IPS-18c (cell line): ENCODE results near the gene ZNF385B.

Experiments used
- H3K4me3 ChIP-seq: 2 replicates; pipeline ENCODE4 v1.7.0; 2013; ENCODE audit warnings: low read depth, mild to moderate bottlenecking, low read length, moderate library complexity; ENCODE audit not compliant: insufficient read depth
- H3K9me3 ChIP-seq: one replicate; pipeline ENCODE4 v1.6.1; 2013; ENCODE audit warnings: mild to moderate bottlenecking, low read length, moderate library complexity; ENCODE audit not compliant: control insufficient read depth, insufficient read depth

The ZNF385B gene

GRCh38 chr2:179861027-179861415 is 391 bp downstream of the ZNF385B start:
- Histone ChIP-seq H3K4me3 (peak overlapping the region; percentile 84), H3K9me3 (no peaks in the 10 kb centered on the region)

GRCh38 chr2:179860255-179861026 is 971 bp downstream of the ZNF385B start:
- Histone ChIP-seq H3K9me3 (no peaks in the 10 kb centered on the region), H3K4me3 (peak overlapping the region; percentile 84)

GRCh38 chr2:179859523-179859922 is 1.9 kb downstream of the ZNF385B start:
- no peak overlapping the region for H3K4me3 ChIP-seq
- H3K9me3 ChIP-seq: no peaks in the 10 kb centered on the region

- no peaks in the 10 kb centered on the region for H3K9me3 ChIP-seq
- H3K4me3 ChIP-seq: no peak overlapping the region
These were observed 4.2 kb downstream of the ZNF385B start for GRCh38 chr2:179857236-179857635.

- Histone ChIP-seq H3K9me3 (no peaks in the 10 kb centered on the region), H3K4me3 (no peak overlapping the region)
These were observed 5.2 kb downstream of the ZNF385B start for GRCh38 chr2:179856205-179856604.

GRCh38 chr2:179855673-179856072 is 5.7 kb downstream of the ZNF385B start:
- H3K4me3 ChIP-seq: no peak overlapping the region

GRCh38 chr2:179854891-179855290 is 6.5 kb downstream of the ZNF385B start:
- H3K4me3 ChIP-seq: no peak overlapping the region
- H3K9me3 ChIP-seq: no peaks in the 10 kb centered on the region

More at GRCh38 chr2:179855673-179856072, 5.7 kb downstream of the ZNF385B start:
- H3K9me3 ChIP-seq: no peaks in the 10 kb centered on the region

- H3K4me3 ChIP-seq: no peak overlapping the region
- no peaks in the 10 kb centered on the region for H3K9me3 ChIP-seq
These were observed 8.3 kb downstream of the ZNF385B start for GRCh38 chr2:179853108-179853507.

GRCh38 chr2:179850188-179850587 is 11.2 kb downstream of the ZNF385B start:
- Histone ChIP-seq H3K9me3 (no peaks in the 10 kb centered on the region), H3K4me3 (no peak overlapping the region)

GRCh38 chr2:179849719-179850118 is 11.7 kb downstream of the ZNF385B start:
- no peak overlapping the region for H3K4me3 ChIP-seq
- H3K9me3 ChIP-seq: no peaks in the 10 kb centered on the region

GRCh38 chr2:179843541-179843940 is 17.9 kb downstream of the ZNF385B start:
- Histone ChIP-seq H3K9me3 (no peaks in the 10 kb centered on the region), H3K4me3 (no peak overlapping the region)

GRCh38 chr2:179842498-179843153 is 18.8 kb downstream of the ZNF385B start:
- no peaks in the 10 kb centered on the region for H3K9me3 ChIP-seq
- H3K4me3 ChIP-seq: no peak overlapping the region

GRCh38 chr2:179840840-179841239 is 20.6 kb downstream of the ZNF385B start:
- no peak overlapping the region for H3K4me3 ChIP-seq
- no peaks in the 10 kb centered on the region for H3K9me3 ChIP-seq

GRCh38 chr2:179837408-179837807 is 24.0 kb downstream of the ZNF385B start:
- no peaks in the 10 kb centered on the region for H3K9me3 ChIP-seq

GRCh38 chr2:179830043-179830787 is 31.2 kb downstream of the ZNF385B start:
- no peak overlapping the region for H3K4me3 ChIP-seq
- no peaks in the 10 kb centered on the region for H3K9me3 ChIP-seq

More at GRCh38 chr2:179837408-179837807, 24.0 kb downstream of the ZNF385B start:
- H3K4me3 ChIP-seq: no peak overlapping the region

- no peak overlapping the region for H3K4me3 ChIP-seq
- H3K9me3 ChIP-seq: no peaks in the 10 kb centered on the region
These were observed 35.1 kb downstream of the ZNF385B start for GRCh38 chr2:179826297-179826696.

GRCh38 chr2:179825494-179825893 is 35.9 kb downstream of the ZNF385B start:
- no peak overlapping the region for H3K4me3 ChIP-seq

GRCh38 chr2:179824961-179825360 is 36.5 kb downstream of the ZNF385B start:
- no peak overlapping the region for H3K4me3 ChIP-seq
- no peaks in the 10 kb centered on the region for H3K9me3 ChIP-seq

More at GRCh38 chr2:179825494-179825893, 35.9 kb downstream of the ZNF385B start:
- H3K9me3 ChIP-seq: no peaks in the 10 kb centered on the region
